Measurements from ENCODE around the gene CD8A.

CD8A gene

DNA sequence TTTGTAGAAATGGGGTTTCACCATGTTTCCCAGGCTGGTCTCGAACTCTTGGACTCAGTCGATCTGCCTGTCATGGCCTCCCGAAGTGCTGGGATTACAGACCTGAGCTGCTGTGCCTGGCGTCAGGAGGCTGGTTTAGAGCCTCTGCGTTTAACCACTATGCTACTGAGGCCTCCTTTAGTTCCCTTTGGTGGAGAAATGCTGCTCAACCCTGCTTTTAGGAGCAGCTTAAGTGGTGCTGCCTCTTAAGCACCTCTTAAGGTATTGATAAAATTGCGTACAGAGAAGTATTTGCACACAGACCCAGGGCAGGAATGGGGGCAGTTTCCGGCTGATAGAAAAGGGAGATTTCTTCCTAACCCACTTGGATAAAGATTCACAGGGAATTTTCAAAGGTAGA is 8.0 kb downstream of the CD8A start:
- peaks cover 2% of the 10 kb centered on the region for H3K27me3 ChIP-seq (ENCODE audit: insufficient read depth, poor library complexity, severe bottlenecking)
- DNase-seq (ENCODE audit: low read depth in 1 of 2, low spot score in 1 of 2), result no peak
- TF ChIP-seq, protein P1, sequence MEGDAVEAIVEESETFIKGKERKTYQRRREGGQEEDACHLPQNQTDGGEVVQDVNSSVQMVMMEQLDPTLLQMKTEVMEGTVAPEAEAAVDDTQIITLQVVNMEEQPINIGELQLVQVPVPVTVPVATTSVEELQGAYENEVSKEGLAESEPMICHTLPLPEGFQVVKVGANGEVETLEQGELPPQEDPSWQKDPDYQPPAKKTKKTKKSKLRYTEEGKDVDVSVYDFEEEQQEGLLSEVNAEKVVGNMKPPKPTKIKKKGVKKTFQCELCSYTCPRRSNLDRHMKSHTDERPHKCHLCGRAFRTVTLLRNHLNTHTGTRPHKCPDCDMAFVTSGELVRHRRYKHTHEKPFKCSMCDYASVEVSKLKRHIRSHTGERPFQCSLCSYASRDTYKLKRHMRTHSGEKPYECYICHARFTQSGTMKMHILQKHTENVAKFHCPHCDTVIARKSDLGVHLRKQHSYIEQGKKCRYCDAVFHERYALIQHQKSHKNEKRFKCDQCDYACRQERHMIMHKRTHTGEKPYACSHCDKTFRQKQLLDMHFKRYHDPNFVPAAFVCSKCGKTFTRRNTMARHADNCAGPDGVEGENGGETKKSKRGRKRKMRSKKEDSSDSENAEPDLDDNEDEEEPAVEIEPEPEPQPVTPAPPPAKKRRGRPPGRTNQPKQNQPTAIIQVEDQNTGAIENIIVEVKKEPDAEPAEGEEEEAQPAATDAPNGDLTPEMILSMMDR (IDR thresholded peaks at IDR 0.05; ENCODE audit: insufficient read depth, low read length), result no peak
- TF ChIP-seq SPI1 (IDR thresholded peaks at IDR 0.05; ENCODE audit: borderline replicate concordance, low read depth) (no peak), GABPA (IDR thresholded peaks at IDR 0.05; ENCODE audit: low read depth) (no peak), POLR2AphosphoS5 (IDR thresholded peaks at IDR 0.05; ENCODE audit: low read depth) (no peak)
- TF ChIP-seq, protein P2, sequence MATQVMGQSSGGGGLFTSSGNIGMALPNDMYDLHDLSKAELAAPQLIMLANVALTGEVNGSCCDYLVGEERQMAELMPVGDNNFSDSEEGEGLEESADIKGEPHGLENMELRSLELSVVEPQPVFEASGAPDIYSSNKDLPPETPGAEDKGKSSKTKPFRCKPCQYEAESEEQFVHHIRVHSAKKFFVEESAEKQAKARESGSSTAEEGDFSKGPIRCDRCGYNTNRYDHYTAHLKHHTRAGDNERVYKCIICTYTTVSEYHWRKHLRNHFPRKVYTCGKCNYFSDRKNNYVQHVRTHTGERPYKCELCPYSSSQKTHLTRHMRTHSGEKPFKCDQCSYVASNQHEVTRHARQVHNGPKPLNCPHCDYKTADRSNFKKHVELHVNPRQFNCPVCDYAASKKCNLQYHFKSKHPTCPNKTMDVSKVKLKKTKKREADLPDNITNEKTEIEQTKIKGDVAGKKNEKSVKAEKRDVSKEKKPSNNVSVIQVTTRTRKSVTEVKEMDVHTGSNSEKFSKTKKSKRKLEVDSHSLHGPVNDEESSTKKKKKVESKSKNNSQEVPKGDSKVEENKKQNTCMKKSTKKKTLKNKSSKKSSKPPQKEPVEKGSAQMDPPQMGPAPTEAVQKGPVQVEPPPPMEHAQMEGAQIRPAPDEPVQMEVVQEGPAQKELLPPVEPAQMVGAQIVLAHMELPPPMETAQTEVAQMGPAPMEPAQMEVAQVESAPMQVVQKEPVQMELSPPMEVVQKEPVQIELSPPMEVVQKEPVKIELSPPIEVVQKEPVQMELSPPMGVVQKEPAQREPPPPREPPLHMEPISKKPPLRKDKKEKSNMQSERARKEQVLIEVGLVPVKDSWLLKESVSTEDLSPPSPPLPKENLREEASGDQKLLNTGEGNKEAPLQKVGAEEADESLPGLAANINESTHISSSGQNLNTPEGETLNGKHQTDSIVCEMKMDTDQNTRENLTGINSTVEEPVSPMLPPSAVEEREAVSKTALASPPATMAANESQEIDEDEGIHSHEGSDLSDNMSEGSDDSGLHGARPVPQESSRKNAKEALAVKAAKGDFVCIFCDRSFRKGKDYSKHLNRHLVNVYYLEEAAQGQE (IDR thresholded peaks at IDR 0.05; ENCODE audit: insufficient replicate concordance, low read depth), result no peak

GRCh38 chr2:86781363-86781762 is 9.3 kb downstream of the CD8A start:
- Histone ChIP-seq H3K4me3 (replicated peaks; ENCODE audit: insufficient read depth, low read length) (no peak overlapping the region), H3K27ac (replicated peaks) (no peak overlapping the region), H3K27me3 (ENCODE audit: insufficient read depth, poor library complexity, severe bottlenecking) (no peaks in the 10 kb centered on the region)
- TF ChIP-seq SPI1 (IDR thresholded peaks at IDR 0.05; ENCODE audit: borderline replicate concordance, low read depth) (peak; percentile 61; the same call in 1 of the 2 replicates), POLR2AphosphoS5 (IDR thresholded peaks at IDR 0.05; ENCODE audit: low read depth) (no peak)
- TF ChIP-seq, protein P2 (IDR thresholded peaks at IDR 0.05; ENCODE audit: insufficient replicate concordance, low read depth), result no peak
- peak in 1 of 2 experiments; percentile 14 for DNase-seq (ENCODE audit: low read depth in 1 of 2, low spot score in 1 of 2)

More for the DNA sequence above, 8.0 kb downstream of the CD8A start:
- Histone ChIP-seq H3K27ac (replicated peaks) (no peak overlapping the region), H3K4me3 (replicated peaks; ENCODE audit: insufficient read depth, low read length) (no peak overlapping the region)

- Histone ChIP-seq H3K27ac (replicated peaks) (no peak overlapping the region), H3K27me3 (ENCODE audit: insufficient read depth, poor library complexity, severe bottlenecking) (no peaks in the 10 kb centered on the region), H3K4me3 (replicated peaks; ENCODE audit: insufficient read depth, low read length) (no peak overlapping the region)
- DNase-seq (ENCODE audit: low read depth in 1 of 2, low spot score in 1 of 2), result no peak
- TF ChIP-seq GABPA (IDR thresholded peaks at IDR 0.05; ENCODE audit: low read depth), result no peak
- TF ChIP-seq, protein P1 (IDR thresholded peaks at IDR 0.05; ENCODE audit: insufficient read depth, low read length), result no peak
- TF ChIP-seq, protein P2 (IDR thresholded peaks at IDR 0.05; ENCODE audit: insufficient replicate concordance, low read depth), result no peak
- TF ChIP-seq POLR2AphosphoS5 (IDR thresholded peaks at IDR 0.05; ENCODE audit: low read depth), result no peak
- TF ChIP-seq SPI1 (IDR thresholded peaks at IDR 0.05; ENCODE audit: borderline replicate concordance, low read depth), result no peak
Observed at GRCh38 chr2:86779971-86780370, 10.7 kb downstream of the CD8A start.

Measured in HL-60 (cell line).